Brain microvascular endothelial cell (primary cell): Measurements from ENCODE around the gene PEAR1.
"Not testable (repeated sequence)": the region's sequence is repeated elsewhere in the genome, so short reads cannot be mapped to it uniquely, and the experiment has no call there.

Experiments
- DNase-seq: peaks from one replicate; pipeline ENCODE4 v3.0.0-alpha.2; 2020
- H3K27ac ChIP-seq: fragments of 250-450 bp; sonication (Bioruptor Pico); 2 replicates; pipeline ENCODE4 v1.5.1; 2020; ENCODE audit warnings: mild to moderate bottlenecking, moderate library complexity
- H3K27me3 ChIP-seq: fragments of 250-450 bp; sonication (Bioruptor Pico); replicated peaks from 2 replicates; pipeline ENCODE4 v1.5.1; 2020; ENCODE audit warnings: mild to moderate bottlenecking
- H3K36me3 ChIP-seq: fragments of 250-450 bp; sonication (Bioruptor Pico); replicated peaks from 2 replicates; pipeline ENCODE4 v1.5.1; 2020; ENCODE audit warnings: mild to moderate bottlenecking
- H3K4me3 ChIP-seq: 2 replicates; pipeline ENCODE4 v1.5.1; 2011; ENCODE audit warnings: low read depth, mild to moderate bottlenecking, control low read depth, low read length, moderate library complexity
- in situ Hi-C: cut with HindIII; loops from 2 replicates; pipeline ENCODE4 v1.10.0; 2017; ENCODE audit warnings: low sequenced_read_pairs, low pct_ligation_motif_present
- TF ChIP-seq, protein P1 (sequence below): IDR thresholded peaks from 2 replicates; pipeline ENCODE4 v1.5.1; 2011; ENCODE audit warnings: low read depth, mild to moderate bottlenecking, moderate library complexity, low read length, control low read depth, inconsistent platforms; ENCODE audit errors: missing control alignments

The PEAR1 gene

GRCh38 chr1:156925154-156926010 lies 31.9 kb downstream of the PEAR1 start:
- no peak overlapping the region for H3K4me3 ChIP-seq
- TF ChIP-seq, protein P1, sequence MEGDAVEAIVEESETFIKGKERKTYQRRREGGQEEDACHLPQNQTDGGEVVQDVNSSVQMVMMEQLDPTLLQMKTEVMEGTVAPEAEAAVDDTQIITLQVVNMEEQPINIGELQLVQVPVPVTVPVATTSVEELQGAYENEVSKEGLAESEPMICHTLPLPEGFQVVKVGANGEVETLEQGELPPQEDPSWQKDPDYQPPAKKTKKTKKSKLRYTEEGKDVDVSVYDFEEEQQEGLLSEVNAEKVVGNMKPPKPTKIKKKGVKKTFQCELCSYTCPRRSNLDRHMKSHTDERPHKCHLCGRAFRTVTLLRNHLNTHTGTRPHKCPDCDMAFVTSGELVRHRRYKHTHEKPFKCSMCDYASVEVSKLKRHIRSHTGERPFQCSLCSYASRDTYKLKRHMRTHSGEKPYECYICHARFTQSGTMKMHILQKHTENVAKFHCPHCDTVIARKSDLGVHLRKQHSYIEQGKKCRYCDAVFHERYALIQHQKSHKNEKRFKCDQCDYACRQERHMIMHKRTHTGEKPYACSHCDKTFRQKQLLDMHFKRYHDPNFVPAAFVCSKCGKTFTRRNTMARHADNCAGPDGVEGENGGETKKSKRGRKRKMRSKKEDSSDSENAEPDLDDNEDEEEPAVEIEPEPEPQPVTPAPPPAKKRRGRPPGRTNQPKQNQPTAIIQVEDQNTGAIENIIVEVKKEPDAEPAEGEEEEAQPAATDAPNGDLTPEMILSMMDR, result no peak
- peaks cover 30% of the 10 kb centered on the region for H3K27me3 ChIP-seq
- no peak for DNase-seq
- in situ Hi-C loops, result no loop called here
- H3K36me3 ChIP-seq, result no peaks in the 10 kb centered on the region
- no peak overlapping the region for H3K27ac ChIP-seq

DNA sequence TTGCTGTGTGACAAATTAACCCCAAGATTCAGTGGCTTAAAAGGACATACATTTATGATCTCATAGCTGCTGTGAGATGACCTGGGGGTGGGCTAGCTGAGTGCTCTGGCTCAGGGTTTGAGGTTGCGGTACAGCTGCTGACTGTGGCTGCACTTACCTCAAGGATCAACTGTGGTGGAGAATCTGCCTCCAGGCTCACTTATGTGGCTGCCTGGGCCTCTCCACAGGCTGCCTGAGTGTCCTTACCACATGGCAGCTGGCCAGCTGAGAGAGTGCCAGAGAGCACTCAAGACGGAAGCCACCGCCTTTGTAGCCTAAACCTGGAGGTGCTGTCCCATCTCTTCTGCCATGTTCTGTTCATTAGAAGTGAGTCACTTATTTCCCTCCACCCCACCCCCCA lies 32.7 kb downstream of the PEAR1 start:
- Histone ChIP-seq H3K36me3 (no peaks in the 10 kb centered on the region), H3K27ac (no peak overlapping the region), H3K27me3 (peaks cover 26% of the 10 kb centered on the region), H3K4me3 (no peak overlapping the region)
- DNase-seq, result peak; percentile 70
- TF ChIP-seq, protein P1, result no peak
- in situ Hi-C loops, result no loop called here

DNA sequence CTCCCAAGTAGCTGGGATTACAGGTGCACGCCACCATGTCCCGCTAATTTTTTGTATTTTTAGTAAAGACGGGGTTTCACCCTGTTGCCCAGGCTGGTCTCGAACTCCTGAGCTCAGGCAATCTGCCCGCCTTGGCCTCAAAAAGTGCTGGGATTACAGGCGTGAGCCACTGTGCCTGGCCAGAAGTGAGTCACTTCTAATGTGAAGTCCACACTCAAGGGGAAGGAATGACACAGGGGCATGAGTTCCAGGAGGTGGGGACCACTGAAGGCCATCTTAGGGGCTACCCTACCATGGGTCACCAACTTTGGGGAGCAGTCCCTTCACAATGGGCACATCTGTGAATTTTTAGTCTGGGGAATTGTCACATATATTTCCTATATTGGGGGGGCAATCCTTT lies 33.2 kb downstream of the PEAR1 start:
- H3K27ac ChIP-seq, H3K36me3 ChIP-seq, H3K4me3 ChIP-seq, in situ Hi-C loops, DNase-seq: not testable (repeated sequence)
- H3K27me3 ChIP-seq, result peaks cover 26% of the 10 kb centered on the region

DNA sequence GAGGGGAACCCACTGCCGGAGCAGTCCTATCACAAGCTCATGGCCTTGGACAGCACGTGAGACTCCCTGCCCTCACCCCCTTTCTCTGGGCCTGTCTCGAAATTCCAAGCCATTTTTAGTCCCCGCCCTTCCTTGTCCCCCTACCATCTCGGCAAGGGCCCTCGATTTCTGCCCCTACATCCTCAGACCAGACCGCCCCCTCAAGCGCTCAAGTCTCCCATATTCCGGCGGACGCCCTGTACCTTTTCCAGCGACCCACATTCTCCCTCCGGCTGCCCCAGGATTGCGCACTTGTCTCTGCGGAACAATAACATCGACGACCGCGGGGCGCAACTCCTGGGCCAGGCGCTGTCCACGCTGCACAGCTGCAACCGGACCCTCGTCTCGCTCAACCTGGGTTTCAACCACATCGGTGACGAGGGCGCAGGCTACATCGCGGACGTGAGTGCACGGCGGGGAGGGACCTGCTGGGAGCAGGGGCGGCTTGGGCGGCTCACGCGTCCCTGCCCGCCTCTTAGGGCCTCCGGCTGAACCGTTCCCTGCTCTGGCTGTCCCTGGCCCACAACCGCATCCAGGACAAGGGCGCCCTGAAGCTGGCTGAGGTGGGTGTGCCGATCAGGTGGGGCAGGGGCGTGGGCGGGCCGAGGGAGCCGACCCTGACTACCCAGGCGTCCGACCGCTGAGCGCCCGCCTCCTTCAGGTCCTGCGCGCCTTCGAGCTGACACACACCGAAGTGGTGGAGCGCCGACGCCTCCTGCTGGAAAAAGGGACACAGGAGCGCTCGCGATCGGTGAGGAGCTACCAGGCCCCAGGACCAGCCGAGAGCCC lies 33.9 kb downstream of the PEAR1 start:
- in situ Hi-C loops, result no loop called here
- TF ChIP-seq, protein P1, result peak; percentile 90
- Histone ChIP-seq H3K27ac (no peak overlapping the region), H3K27me3 (peaks cover 20% of the 10 kb centered on the region), H3K4me3 (peak overlapping the region; percentile 39), H3K36me3 (no peaks in the 10 kb centered on the region)
- peak; percentile 67 for DNase-seq

DNA sequence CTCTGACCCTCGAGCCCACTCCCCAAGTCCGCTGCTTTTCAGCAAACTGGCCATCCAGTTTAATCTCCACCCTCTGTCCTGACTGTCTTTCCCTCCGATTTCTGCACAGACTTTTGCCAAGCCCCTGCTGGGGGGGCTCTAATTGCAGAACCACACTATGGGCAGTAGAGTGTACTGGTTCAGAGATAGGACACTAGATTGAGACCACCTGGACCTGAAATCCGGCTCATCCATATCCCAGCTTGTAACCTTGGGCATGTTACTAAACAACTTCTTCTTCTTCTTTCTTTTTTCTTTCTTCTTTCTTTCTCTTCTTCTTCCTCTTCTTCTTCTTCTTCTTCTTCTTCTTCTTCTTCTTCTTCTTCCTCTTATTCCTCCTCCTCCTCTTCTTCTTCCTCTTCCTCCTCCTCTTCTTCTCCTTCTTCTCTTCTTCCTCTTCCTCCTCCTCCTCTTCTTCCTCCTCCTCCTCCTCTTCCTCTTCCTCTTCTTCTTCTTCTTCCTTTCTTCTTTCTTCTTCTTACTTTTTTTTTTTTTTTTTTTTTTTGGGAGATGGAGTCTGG lies 34.6 kb downstream of the PEAR1 start:
- Histone ChIP-seq H3K36me3 (no peaks in the 10 kb centered on the region), H3K27me3 (peaks cover 13% of the 10 kb centered on the region), H3K4me3 (no peak overlapping the region), H3K27ac (no peak overlapping the region)
- in situ Hi-C loops, result no loop called here
- TF ChIP-seq, protein P1, result no peak
- no peak for DNase-seq
